Stimulated activated CD8-positive, alpha-beta memory T cell treated with anti-CD3 and anti-CD28 coated beads, Interleukin-12 subunit alpha, Interleukin-12 subunit beta, amount 100 ng/mL, for 4 hours (primary cell): ENCODE measurements around the gene MYO5B.
"Not testable (repeated sequence)": the region's sequence is repeated elsewhere in the genome, so short reads cannot be mapped to it uniquely, and the experiment has no call there.

Experiments
- DNase-seq: peaks from one replicate; pipeline ENCODE4 v3.0.0-alpha.2; 2020; ENCODE audit warnings: low read depth

The MYO5B gene

GRCh38 chr18:49915352-49915751 is 279.6 kb downstream of the MYO5B start:
- no peak for DNase-seq

- no peak for DNase-seq
These were observed 281.7 kb downstream of the MYO5B start for GRCh38 chr18:49913221-49913620.

DNA sequence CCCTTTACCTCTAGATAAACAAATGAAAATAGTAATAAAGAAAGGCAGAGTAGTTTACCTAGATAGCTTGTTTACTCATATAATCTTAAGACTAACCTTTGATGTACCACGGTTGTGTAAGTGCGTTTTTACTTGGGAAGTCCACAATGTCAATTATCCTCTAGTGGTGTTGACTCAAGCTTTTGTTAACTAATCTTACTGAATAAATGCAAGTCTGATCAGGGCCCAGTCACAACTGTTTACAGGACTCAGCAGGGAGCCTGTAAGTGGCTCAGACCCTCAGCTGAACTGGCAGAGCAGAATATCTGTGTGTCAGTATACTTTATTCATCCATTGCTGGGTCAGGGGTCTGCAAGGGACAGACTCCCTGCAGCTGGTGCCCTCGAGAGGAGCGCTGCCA is 283.5 kb downstream of the MYO5B start:
- DNase-seq: no peak

GRCh38 chr18:49910986-49911385 is 284.0 kb downstream of the MYO5B start:
- no peak for DNase-seq

- DNase-seq: no peak
These were observed 284.9 kb downstream of the MYO5B start for GRCh38 chr18:49910019-49910418.

- DNase-seq: no peak
These were observed 287.5 kb downstream of the MYO5B start for GRCh38 chr18:49907346-49907929.

- DNase-seq: no peak
These were observed 289.2 kb downstream of the MYO5B start for GRCh38 chr18:49905771-49906170.

DNA sequence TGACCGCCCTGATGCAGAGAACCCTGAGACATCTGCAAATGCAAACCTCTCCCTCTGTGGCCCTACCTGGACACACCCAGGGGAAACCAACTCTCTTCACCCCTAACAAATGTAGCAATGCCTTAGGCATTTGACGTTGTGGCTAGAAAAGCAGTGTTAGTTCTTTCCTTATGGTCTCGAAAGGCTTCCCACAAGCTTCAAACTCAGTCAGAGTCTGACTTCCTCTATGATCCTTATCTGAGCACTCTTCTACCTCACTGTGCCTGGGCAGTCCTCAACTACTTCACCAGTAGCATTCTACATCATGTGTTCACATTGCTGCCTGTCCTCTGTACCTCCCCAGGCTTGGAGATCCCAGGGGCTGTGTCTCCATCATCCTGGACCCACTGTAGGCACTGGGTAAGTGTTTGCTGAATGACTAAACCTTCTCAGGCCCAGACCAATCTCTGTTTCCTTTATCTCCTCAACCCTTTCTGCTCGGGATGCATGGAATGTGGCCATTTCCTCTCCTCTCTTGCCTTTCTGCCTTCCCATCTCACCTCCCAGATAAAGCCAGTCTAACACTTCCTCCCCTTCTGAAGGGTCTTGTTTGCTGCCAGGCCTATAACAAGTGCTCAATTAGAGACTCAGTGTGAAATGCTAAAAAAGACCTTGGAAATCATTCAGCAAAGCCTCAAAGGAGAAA is 289.9 kb downstream of the MYO5B start:
- no peak for DNase-seq

GRCh38 chr18:49901862-49902340 is 293.0 kb downstream of the MYO5B start:
- no peak for DNase-seq

DNA sequence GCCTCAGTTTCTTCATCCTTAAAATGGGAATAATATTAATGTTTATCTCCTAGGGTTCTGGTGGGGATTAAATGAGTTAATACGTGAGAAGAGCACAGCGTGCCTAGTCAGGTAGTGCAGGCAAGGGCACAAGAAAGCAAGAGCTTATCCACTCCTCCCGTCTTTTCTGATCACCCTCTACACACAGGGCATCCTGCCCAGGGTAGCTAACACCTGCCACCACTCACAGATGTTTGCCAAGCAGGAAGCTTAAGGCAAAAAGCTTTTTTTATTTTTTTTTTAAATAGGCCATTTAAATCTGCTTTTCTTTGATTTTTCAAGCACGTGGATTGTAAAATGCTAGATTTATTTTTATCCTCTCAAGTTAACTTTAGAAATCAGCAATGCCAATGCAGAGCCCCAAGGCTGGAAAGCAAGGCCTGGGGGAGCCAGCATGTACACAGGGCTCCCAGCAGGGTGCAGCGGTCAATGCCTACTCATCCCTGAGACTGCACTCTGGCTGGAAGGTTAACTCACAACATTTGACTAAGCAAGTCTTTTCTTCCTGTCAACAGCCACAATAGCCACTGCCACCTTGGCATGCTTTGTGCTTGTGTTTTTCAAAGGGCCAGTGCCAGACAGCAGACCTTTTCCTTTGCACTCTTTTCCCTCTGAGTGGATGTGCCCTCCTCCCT is 295.2 kb downstream of the MYO5B start:
- no peak for DNase-seq

DNA sequence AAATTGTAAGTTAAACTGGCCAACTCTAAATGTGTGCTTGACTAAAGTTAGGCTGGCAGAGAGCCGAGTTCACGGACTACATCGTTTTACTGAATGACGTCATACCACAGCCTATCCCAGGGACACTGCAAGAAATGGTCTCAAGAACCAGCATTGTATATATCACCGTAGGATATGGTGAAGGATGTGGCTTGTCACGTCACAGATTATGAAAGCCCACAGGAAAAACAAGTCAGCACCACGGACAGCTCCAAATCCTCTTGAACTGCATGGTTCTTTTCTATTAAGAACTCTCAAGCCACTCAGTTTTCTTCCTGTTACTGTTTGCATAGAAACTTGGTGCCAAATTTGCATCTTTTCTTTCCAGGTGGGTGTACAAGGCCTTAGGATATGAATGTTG is 296.5 kb downstream of the MYO5B start:
- DNase-seq: peak; percentile 4

- no peak for DNase-seq
These were observed 300.3 kb downstream of the MYO5B start for GRCh38 chr18:49894517-49895226.

- DNase-seq: no peak
These were observed 301.9 kb downstream of the MYO5B start for GRCh38 chr18:49893036-49893435.

DNA sequence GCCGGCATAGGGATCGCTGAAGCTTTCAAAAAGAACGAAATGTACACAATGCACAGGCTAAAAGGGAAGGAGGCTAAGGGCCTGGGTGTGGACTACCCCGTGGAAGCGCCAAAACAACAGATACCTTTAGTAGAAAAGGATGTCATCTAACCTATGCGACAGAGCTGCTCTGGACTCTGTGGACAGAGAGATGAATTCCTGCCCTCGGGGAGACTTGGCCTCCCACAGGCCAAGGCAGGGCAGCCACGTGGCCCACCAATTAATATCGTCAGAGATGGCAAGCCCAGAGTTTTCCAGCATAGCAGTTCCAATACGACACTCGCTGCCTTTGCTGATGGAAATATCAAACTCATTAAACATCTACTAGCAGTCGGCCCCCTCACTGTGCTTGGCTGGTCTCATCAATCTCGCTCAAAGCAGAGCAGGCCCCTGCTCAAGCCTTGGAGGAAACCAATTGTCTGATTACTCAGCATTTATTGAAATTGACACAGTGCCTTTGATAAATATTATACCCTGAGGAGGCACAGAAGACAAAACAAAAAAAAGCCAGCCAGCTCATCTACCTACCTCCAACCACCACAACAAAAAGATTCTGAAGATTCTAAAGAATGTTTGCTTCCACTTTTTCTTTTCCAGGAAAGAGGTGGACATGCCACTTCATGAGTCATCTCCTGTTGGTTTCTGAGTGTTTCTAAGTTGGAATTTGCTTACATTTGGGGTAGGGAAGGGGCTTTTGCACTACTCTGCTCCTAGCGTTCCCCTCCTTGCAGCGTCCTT is 302.6 kb downstream of the MYO5B start:
- no peak for DNase-seq

GRCh38 chr18:49890041-49890440 is 304.9 kb downstream of the MYO5B start:
- no peak for DNase-seq

DNA sequence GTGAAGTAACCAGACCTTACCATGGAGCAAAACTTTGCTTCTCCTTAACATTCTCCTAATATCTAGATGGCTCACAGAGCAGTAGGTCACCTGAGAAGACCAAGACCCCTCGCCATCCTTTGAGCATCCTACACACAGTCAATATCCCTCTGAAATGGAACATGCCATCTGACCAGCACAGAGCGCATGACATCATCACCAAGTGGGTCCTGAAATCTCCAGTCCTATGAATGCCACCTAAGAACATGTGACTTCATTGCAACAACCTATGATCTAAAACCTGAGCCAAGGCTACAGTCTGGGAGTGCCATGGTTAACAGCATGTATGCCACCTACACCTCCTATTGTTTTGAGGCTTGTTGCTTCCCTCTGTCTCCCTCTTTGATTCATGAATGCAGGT is 305.4 kb downstream of the MYO5B start:
- not testable (repeated sequence) for DNase-seq

DNA sequence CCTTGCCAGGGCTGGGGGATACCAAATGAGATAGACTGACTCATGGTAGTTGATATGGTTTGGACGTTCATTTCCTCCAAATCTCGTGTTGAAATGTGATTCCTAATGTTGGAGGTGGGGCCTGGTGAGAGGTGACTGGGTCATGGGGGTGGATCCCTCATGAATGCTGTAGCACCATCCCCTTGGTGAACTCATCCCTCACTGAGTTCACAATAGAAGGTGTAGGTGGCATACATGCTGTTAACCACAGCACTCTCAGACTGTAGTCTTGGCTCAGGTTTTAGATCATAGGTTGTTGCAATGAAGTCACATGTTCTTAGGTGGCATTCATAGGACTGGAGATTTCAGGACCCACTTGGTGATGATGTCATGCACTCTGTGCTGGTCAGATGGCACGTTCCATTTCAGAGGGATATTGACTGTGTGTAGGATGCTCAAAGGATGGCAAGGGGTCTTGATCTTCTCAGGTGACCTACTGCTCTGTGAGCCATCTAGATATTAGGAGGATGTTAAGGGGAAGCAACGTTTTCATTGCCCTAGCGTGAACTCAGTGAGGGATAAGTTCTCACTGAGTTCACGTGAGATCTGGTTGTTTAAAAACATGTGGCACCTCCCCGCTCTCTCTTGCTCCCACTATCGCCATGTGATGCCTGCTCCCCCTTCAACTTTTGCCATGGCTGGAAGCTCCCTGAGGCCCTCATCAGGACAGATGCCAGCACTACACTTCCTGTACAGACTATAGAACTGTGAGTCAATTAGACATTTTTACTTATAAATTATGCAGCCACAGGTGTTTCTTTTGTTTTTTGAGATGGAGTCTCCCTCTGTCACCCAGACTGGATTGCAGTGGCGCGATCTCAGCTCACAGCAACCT is 307.8 kb downstream of the MYO5B start:
- DNase-seq: no peak

GRCh38 chr18:49884959-49885358 is 310.0 kb downstream of the MYO5B start:
- no peak for DNase-seq

GRCh38 chr18:49884465-49884864 is 310.5 kb downstream of the MYO5B start:
- no peak for DNase-seq

- DNase-seq: no peak
These were observed 314.3 kb downstream of the MYO5B start for GRCh38 chr18:49880661-49881060.

DNA sequence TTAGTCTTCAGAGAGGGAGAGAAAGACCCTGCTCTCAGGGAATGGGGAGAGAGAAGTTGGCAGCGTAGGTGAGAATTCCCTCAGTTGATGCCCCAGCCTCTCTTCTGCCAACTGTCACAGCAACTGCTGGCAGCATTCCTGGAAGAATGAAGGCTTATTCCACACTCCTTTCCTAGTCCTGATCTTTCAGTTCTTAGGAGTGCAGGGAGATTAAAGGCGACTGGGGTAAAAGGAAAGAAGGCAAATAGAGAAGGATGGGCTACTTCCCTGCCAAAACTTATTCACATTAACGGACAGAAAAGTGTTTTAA is 315.7 kb downstream of the MYO5B start:
- no peak for DNase-seq
